GM12873 (cell line): ENCODE data around the gene PZP.

Source experiments
- CTCF ChIP-seq: IDR thresholded peaks from 2 replicates; pipeline ENCODE4 v1.5.1; 2012; ENCODE audit warnings: low read depth, mild to moderate bottlenecking, moderate library complexity, low read length, control low read depth; ENCODE audit not compliant: insufficient read depth; ENCODE audit errors: missing control alignments

Gene PZP

GRCh38 chr12:9104087-9104486 is 104.1 kb downstream of the PZP start:
- TF ChIP-seq CTCF = no peak

- no peak for TF ChIP-seq CTCF
Observed at GRCh38 chr12:9103050-9103849, 104.9 kb downstream of the PZP start.

- TF ChIP-seq CTCF = no peak
Observed at GRCh38 chr12:9101018-9101687, 107.0 kb downstream of the PZP start.

- no peak for TF ChIP-seq CTCF
Observed at GRCh38 chr12:9099552-9100190, 108.5 kb downstream of the PZP start.
